ENCODE data around the gene ALDH16A1.

ALDH16A1 gene

DNA sequence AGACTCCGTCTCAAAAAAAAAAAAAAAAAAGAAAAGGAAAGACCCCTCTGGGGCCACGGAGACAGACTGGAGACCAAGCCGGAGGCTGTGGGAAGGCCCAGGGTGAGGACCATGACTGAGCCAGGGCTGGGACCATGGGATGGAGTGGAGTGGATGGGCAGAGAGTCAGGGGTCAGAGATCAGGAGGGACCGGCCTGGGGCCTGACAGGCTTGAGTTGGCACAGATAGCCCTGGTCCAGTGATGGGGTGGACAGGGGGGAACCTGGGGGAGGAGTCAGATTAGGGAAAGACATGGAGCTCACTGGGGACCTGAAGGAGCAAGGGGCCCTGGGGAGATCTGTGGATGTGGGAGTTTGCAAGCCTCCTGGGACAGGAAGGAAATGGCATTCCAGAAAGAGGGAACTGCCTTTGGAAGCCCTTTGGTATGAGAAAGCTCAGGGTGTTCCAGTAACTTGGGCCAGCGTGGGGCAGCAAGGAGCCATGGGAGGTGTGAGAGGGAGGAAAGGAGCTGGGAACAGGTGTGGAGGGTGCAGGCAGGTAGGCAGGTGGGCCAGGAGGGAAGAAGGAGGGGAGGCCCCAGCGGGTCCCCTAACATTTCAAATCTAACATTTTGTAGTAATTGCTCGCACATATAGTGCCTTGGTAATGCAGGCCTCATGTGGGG lies 28.1 kb downstream of the ALDH16A1 start:
- ChIA-PET CTCF (interaction anchor here (0.8 kb wide), 1 partner anchor 8 kb away, joined by 4 read pairs; no protein-coding TSS in a partner anchor), POLR2A (ENCODE audit: low non-redundant PET) (no interaction called here)
- no peak for DNase-seq (ENCODE audit: low spot score)
- H3K27ac ChIP-seq: peak overlapping the region; percentile 20
- TF ChIP-seq, protein P1, sequence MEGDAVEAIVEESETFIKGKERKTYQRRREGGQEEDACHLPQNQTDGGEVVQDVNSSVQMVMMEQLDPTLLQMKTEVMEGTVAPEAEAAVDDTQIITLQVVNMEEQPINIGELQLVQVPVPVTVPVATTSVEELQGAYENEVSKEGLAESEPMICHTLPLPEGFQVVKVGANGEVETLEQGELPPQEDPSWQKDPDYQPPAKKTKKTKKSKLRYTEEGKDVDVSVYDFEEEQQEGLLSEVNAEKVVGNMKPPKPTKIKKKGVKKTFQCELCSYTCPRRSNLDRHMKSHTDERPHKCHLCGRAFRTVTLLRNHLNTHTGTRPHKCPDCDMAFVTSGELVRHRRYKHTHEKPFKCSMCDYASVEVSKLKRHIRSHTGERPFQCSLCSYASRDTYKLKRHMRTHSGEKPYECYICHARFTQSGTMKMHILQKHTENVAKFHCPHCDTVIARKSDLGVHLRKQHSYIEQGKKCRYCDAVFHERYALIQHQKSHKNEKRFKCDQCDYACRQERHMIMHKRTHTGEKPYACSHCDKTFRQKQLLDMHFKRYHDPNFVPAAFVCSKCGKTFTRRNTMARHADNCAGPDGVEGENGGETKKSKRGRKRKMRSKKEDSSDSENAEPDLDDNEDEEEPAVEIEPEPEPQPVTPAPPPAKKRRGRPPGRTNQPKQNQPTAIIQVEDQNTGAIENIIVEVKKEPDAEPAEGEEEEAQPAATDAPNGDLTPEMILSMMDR (conservative IDR thresholded peaks at IDR 0.05; ENCODE audit: low read depth): no peak

DNA sequence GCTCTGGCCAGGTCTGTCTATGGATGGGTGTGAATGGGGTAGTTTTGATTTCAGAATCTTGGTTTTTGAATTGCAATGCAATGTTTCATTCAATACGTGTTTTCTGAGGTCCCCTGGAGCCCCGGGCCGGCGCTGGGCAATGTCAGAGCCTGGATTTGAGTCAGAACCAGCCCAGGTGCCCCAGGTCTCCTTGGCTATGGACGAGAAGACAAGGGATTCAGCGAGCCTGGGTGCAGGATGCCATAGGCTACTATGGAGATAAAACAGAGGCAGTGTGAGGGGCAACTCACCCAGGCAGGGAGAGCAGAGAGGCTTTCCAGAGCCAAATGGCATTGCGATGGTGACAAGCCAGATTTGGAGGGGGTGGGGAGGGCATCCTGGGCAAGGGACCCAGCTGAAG lies 33.2 kb downstream of the ALDH16A1 start:
- no peak for DNase-seq (ENCODE audit: low spot score)
- ChIA-PET POLR2A (ENCODE audit: low non-redundant PET) (no interaction called here), CTCF (no interaction called here)
- H3K27ac ChIP-seq: peak overlapping the region; percentile 88
- TF ChIP-seq, protein P1 (conservative IDR thresholded peaks at IDR 0.05; ENCODE audit: low read depth): no peak

DNA sequence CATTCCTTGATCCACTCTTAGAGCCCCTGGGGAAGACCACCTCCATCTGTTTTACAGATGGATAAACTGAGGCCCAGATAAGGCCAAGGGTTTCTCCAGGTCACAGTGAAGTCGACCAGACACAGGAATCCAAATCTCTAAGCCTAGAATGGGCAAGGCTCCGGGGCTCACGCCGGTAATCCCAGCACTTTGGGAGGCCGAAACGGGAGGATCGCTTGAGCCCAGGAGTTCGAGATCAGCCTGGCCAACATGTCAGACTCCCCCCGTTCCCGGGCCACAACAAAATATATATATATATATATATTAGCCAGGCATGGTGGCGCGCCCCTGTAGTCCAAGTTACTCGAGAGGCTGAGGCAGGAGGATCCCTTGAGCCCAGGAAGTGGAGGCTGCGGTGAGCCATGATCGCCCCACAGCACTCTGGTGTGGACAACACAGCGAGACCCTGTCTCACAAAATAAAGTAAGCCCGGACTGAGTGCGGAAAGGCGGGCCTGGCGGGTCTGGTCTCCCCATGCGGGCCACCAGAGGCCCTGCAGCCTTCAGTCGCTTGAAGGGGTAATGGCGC lies 33.8 kb downstream of the ALDH16A1 start:
- H3K27ac ChIP-seq: peak overlapping the region; percentile 88
- no peak for DNase-seq (ENCODE audit: low spot score)
- ChIA-PET CTCF (no interaction called here), POLR2A (ENCODE audit: low non-redundant PET) (no interaction called here)
- TF ChIP-seq, protein P1 (conservative IDR thresholded peaks at IDR 0.05; ENCODE audit: low read depth): no peak

DNA sequence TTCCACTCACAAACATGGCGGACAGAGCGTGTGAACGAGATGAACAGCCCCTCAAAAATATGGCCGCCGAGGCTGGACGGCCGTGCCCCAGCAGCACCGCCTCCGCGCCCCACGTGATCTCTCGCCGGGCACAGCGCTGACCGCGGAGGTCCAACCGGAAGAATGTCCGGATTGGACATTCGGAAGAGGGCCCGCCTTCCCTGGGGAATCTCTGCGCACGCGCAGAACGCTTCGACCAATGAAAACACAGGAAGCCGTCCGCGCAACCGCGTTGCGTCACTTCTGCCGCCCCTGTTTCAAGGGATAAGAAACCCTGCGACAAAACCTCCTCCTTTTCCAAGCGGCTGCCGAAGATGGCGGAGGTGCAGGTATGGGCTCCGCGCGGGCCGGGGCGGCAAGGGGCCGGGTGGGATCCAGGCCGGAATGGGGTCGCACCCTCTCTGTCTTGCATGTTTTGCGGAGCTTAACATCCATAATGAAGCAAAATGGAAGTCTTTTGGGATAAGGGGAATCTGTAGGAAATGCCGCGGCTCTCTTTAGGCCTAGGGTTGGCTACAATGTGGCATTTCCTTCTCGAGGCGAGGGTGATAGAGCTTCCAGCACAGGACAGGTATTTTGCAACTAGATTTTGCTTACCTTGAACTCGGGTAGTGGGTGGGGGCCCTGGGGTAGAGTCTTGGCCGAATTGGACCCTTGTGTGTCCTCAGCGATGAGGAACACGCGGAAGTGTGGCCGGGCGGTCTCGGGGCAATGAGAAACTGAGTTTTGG lies 34.4 kb downstream of the ALDH16A1 start, which contains the start of gene RPL13A:
Gene RPL13A (plus strand): TSS at position 332 of the 769 bp plus-strand sequence. CDS start 22 bp downstream, at position 354.
- TF ChIP-seq, protein P1 (conservative IDR thresholded peaks at IDR 0.05; ENCODE audit: low read depth): no peak
- peak within 1 kb of the TSS; percentile 88 for H3K27ac ChIP-seq
- CTCF ChIA-PET: interaction anchor here (0.6 kb wide), 2 partner anchors 15 to 134 kb away, joined by 4 read pairs; no protein-coding TSS in a partner anchor
- POLR2A ChIA-PET (ENCODE audit: low non-redundant PET): interaction anchor here (0.8 to 0.9 kb wide), 2 partner anchors 8 to 36 kb away, joined by 4 read pairs; partner anchors contain the start of gene PIH1D1
- peak; percentile 98 for DNase-seq (ENCODE audit: low spot score)

DNA sequence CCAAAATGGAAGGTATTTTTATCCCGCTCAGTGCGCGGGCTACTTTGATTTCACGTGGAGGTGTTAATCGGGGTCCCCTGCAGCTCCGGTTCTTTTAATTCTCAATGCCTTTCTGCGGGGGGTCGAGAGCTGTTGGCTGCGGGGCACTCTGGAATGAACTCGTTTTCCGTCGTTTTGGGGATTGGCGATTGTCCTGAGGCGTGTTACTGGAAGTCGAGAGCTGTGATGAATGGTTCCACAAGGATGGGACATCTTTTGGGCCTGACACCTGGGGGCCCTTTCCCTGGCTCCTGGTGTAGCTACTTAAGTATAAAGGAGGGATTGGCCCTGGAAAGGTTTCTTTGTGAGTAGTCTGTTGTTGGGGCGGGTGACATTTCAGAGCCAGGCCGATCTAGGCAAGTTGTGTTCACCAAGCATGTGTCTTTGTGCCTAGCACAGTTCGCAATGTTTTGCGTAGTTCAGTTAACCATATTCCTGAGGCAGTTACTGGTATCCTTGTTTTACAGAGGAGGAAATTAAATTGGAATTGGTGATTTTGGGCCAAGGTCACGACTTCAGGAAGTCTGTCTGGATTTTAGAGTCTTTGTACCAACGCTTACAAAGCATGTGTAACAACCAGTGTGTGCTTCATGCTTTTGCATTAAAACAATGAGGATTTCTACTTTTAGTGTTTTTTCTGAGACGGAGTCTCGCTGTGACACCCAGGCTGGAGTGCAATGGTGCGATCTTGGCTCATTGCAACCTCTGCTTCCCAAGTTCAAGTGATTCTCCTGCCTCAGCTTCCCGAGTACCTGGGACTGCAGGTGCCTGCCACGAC lies 35.2 kb downstream of the ALDH16A1 start:
- ChIA-PET POLR2A (ENCODE audit: low non-redundant PET) (interaction anchor here (0.6 to 0.9 kb wide), 3 partner anchors 8 to 36 kb away, joined by 3 to 4 read pairs (median 4); partner anchors contain the start of gene PIH1D1), CTCF (interaction anchor here (0.6 to 0.7 kb wide), 3 partner anchors 14 to 135 kb away, joined by 3 to 4 read pairs (median 4); no protein-coding TSS in a partner anchor)
- H3K27ac ChIP-seq: peak overlapping the region; percentile 88
- DNase-seq (ENCODE audit: low spot score): no peak
- TF ChIP-seq, protein P1 (conservative IDR thresholded peaks at IDR 0.05; ENCODE audit: low read depth): no peak

Data from RWPE1 (cell line).